ENCODE data around the gene STAT2. TPM values are rescaled to one million over a fixed set of nuclear protein-coding genes. Genes with fewer than 3 reads are reported as not detected.
A peak's percentile ranks its signal among the peaks of the same experiment; 100 is the strongest.

STAT2 gene
- total and polyA plus RNA-seq, 9 of the 15 experiments (the other 6 are each of a cell fraction or from before 2014, with no cell fraction given), result 15.5 to 46.9 (median 40.1) TPM

GRCh38 chr12:56336361-56337167 lies 23.3 kb downstream of the STAT2 start (continued):
- TF ChIP-seq ZNF512 (tag; IDR thresholded peaks at IDR 0.05) (no peak), MED1 (CRISPR knock-in tag; IDR thresholded peaks at IDR 0.05; ENCODE audit: borderline replicate concordance) (no peak), CREB1 (IDR thresholded peaks at IDR 0.05) (peak; percentile 53), CREB1 (CRISPR knock-in tag; IDR thresholded peaks at IDR 0.05) (peak; percentile 70), BCOR (IDR thresholded peaks at IDR 0.05) (no peak), MCM3 (IDR thresholded peaks at IDR 0.05) (no peak), ARID1B (IDR thresholded peaks at IDR 0.05) (peak; percentile 56), ZNF408 (CRISPR knock-in tag; IDR thresholded peaks at IDR 0.05; ENCODE audit: low read depth) (no peak), NR2C2 (CRISPR knock-in tag; IDR thresholded peaks at IDR 0.05) (peak; percentile 83), NR2C2 (tag; IDR thresholded peaks at IDR 0.05) (peak; percentile 97), STAT5B (CRISPR knock-in tag; IDR thresholded peaks at IDR 0.05) (no peak), NFATC3 (IDR thresholded peaks at IDR 0.05) (0 out of 2 replicates have a peak, but pooled peaks have one; percentile 72), FIP1L1 (IDR thresholded peaks at IDR 0.05; ENCODE audit: low read depth, low read length, poor library complexity, severe bottlenecking) (no peak), XRCC5 (IDR thresholded peaks at IDR 0.05; ENCODE audit: low read depth, low read length) (no peak), TEAD2 (tag; IDR thresholded peaks at IDR 0.05) (no peak), BRF1 (IDR thresholded peaks at IDR 0.05; ENCODE audit: borderline replicate concordance, extremely low read depth, insufficient read length) (no peak), HOMEZ (CRISPR knock-in tag; IDR thresholded peaks at IDR 0.05) (no peak), TOE1 (IDR thresholded peaks at IDR 0.05; ENCODE audit: borderline replicate concordance) (peak; percentile 16; the same call in 1 of the 2 replicates), TOE1 (CRISPR knock-in tag; IDR thresholded peaks at IDR 0.05; ENCODE audit: borderline replicate concordance, low read depth) (no peak)
- TF ChIP-seq, protein P1, sequence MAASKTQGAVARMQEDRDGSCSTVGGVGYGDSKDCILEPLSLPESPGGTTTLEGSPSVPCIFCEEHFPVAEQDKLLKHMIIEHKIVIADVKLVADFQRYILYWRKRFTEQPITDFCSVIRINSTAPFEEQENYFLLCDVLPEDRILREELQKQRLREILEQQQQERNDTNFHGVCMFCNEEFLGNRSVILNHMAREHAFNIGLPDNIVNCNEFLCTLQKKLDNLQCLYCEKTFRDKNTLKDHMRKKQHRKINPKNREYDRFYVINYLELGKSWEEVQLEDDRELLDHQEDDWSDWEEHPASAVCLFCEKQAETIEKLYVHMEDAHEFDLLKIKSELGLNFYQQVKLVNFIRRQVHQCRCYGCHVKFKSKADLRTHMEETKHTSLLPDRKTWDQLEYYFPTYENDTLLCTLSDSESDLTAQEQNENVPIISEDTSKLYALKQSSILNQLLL (CRISPR knock-in tag; IDR thresholded peaks at IDR 0.05; ENCODE audit: borderline replicate concordance), result no peak
- TF ChIP-seq, protein P2, sequence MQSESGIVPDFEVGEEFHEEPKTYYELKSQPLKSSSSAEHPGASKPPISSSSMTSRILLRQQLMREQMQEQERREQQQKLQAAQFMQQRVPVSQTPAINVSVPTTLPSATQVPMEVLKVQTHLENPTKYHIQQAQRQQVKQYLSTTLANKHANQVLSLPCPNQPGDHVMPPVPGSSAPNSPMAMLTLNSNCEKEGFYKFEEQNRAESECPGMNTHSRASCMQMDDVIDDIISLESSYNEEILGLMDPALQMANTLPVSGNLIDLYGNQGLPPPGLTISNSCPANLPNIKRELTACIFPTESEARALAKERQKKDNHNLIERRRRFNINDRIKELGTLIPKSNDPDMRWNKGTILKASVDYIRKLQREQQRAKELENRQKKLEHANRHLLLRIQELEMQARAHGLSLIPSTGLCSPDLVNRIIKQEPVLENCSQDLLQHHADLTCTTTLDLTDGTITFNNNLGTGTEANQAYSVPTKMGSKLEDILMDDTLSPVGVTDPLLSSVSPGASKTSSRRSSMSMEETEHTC (IDR thresholded peaks at IDR 0.05), result peak; percentile 70; the same call in 1 of the 2 replicates
- TF ChIP-seq, protein P3, sequence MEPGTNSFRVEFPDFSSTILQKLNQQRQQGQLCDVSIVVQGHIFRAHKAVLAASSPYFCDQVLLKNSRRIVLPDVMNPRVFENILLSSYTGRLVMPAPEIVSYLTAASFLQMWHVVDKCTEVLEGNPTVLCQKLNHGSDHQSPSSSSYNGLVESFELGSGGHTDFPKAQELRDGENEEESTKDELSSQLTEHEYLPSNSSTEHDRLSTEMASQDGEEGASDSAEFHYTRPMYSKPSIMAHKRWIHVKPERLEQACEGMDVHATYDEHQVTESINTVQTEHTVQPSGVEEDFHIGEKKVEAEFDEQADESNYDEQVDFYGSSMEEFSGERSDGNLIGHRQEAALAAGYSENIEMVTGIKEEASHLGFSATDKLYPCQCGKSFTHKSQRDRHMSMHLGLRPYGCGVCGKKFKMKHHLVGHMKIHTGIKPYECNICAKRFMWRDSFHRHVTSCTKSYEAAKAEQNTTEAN (CRISPR knock-in tag; IDR thresholded peaks at IDR 0.05), result no peak

Measured in K562 (cell line).